Activated CD8-positive, alpha-beta T cell treated with anti-CD3 and anti-CD28 coated beads, Interleukin-2, amount 10 ng/mL, durations not matched to agents 7 days and 5 days (primary cell): ENCODE results near the gene PAM. TPM values are rescaled to one million over a fixed set of nuclear protein-coding genes. Genes with fewer than 3 reads are reported as not detected.

Experiments used
- ATAC-seq: fragments of 150-1000 bp; cut with Tn5 transposase; one replicate; pipeline ENCODE4 v1.10.0; 2021; ENCODE audit warnings: moderate library complexity
- CTCF ChIA-PET: fragments of 350-600 bp; sonication (Branson Sonifier 250); formaldehyde crosslinking; loops from one replicate; lab custom pipeline; 2021; ENCODE audit warnings: antibody characterized with exemption; lab: Charles Lee
- POLR2A ChIA-PET: fragments of 350-600 bp; sonication (Branson Sonifier 250); formaldehyde crosslinking; loops from one replicate; lab custom pipeline; 2021; ENCODE audit warnings: antibody characterized with exemption; lab: Charles Lee
- DNase-seq: peaks from one replicate; pipeline ENCODE4 v3.0.0-alpha.2; 2020
- H3K27ac Mint-ChIP-seq: one replicate; pipeline ENCODE4 v1.8.0; 2021; ENCODE audit warnings: mild to moderate bottlenecking, mixed read lengths
- H3K27me3 Mint-ChIP-seq: one replicate; pipeline ENCODE4 v1.8.0; 2021; ENCODE audit warnings: low read depth, mixed read lengths
- H3K36me3 Mint-ChIP-seq: one replicate; pipeline ENCODE4 v1.8.0; 2021; ENCODE audit warnings: low read depth, mixed read lengths
- H3K4me1 Mint-ChIP-seq: one replicate; pipeline ENCODE4 v1.8.0; 2021; ENCODE audit warnings: low read depth, mixed read lengths
- H3K4me3 Mint-ChIP-seq: one replicate; pipeline ENCODE4 v1.8.0; 2021; ENCODE audit warnings: mild to moderate bottlenecking, mixed read lengths
- H3K9me3 Mint-ChIP-seq: one replicate; pipeline ENCODE4 v1.8.0; 2022; ENCODE audit warnings: mixed read lengths; ENCODE audit not compliant: insufficient read depth
- total RNA-seq, 2 experiments: library from RNA; stranded (reverse); gene quantifications; one replicate each; pipeline ENCODE4 v1.2.3, GENCODE V29; 2021

PAM gene
- total RNA-seq, 2 experiments from 2014 or later = 16.1 to 16.3 TPM

GRCh38 chr5:102843997-102844396 lies 88.9 kb downstream of the PAM start:
- Mint-ChIP-seq H3K36me3 (peaks cover 2% of the 10 kb centered on the region), H3K9me3 (no peaks in the 10 kb centered on the region), H3K27me3 (no peaks in the 10 kb centered on the region), H3K27ac (no peak overlapping the region), H3K4me1 (no peaks in the 10 kb centered on the region), H3K4me3 (no peak overlapping the region)
- ATAC-seq (no peak), DNase-seq (no peak)
- ChIA-PET POLR2A (interaction anchor here (0.6 kb wide), 1 partner anchor 202 kb away, joined by 3 read pairs; no protein-coding TSS in a partner anchor), CTCF (interaction anchor here (0.7 to 2.5 kb wide), 4 partner anchors 11 to 296 kb away, joined by 3 to 8 read pairs (median 4); no protein-coding TSS in a partner anchor)

DNA sequence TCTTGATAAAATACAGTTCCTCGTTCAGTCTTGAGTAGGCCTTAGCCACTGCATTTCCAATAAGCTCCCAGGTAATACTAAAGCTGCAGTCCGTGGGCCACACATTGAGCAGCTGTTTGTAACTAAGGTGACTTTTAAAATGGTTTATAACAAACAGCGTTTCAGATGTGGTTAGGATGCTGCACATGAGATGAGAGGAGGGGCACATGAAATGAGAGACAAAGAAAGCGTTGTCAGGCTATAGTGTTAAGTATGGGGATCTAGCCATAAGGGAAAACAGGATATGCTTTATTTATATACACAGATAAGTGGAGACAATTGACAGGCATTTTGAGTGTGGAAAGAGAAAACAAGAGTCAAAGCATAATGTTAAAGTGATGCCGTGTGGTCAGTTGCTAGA lies 89.9 kb downstream of the PAM start:
- ChIA-PET CTCF (interaction anchor here (1.3 to 2.5 kb wide), 3 partner anchors 8 to 21 kb away, joined by 3 to 8 read pairs (median 4); no protein-coding TSS in a partner anchor), POLR2A (interaction anchor here (1.0 kb wide), 1 partner anchor 12 kb away, joined by 3 read pairs; no protein-coding TSS in a partner anchor)
- Mint-ChIP-seq H3K9me3 (no peaks in the 10 kb centered on the region), H3K27ac (no peak overlapping the region), H3K36me3 (peaks cover 2% of the 10 kb centered on the region), H3K4me3 (no peak overlapping the region), H3K4me1 (no peaks in the 10 kb centered on the region), H3K27me3 (no peaks in the 10 kb centered on the region)
- ATAC-seq = no peak
- DNase-seq = no peak

DNA sequence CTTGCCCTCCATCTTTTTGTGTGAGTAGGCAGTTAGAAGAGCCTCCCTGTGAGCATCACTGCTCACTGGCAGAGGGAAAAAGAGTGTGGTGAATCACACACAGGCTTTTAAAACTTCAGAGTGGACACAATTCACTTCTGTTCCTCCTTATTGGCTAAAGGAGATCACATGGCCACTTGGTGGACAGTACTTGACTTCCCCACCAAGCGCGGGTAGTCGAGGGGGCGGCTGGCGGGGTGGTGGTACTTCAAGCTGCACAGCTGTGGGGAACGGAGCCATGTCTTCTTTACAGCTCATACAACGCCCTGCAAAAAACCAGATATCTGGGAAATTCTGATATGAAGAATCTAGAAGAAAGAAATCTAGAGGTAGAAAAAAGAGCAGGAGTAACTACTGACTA lies 95.4 kb downstream of the PAM start:
- no peak for DNase-seq

GRCh38 chr5:102853680-102854079 lies 98.6 kb downstream of the PAM start:
- H3K36me3 Mint-ChIP-seq = no peaks in the 10 kb centered on the region
- ATAC-seq (no peak), DNase-seq (no peak)
- no peaks in the 10 kb centered on the region for H3K9me3 Mint-ChIP-seq
- H3K27ac Mint-ChIP-seq = no peak overlapping the region
- no peak overlapping the region for H3K4me3 Mint-ChIP-seq
- H3K27me3 Mint-ChIP-seq = no peaks in the 10 kb centered on the region
- POLR2A ChIA-PET = no interaction called here
- H3K4me1 Mint-ChIP-seq = peaks cover 17% of the 10 kb centered on the region
- CTCF ChIA-PET = interaction anchor here (0.9 to 1.6 kb wide), 2 partner anchors 10 to 75 kb away, joined by 3 to 8 read pairs; no protein-coding TSS in a partner anchor

More for the DNA sequence above, 95.4 kb downstream of the PAM start:
- Mint-ChIP-seq H3K27me3 (no peaks in the 10 kb centered on the region), H3K9me3 (no peaks in the 10 kb centered on the region), H3K36me3 (peaks cover 2% of the 10 kb centered on the region), H3K27ac (no peak overlapping the region), H3K4me1 (peaks cover 9% of the 10 kb centered on the region), H3K4me3 (no peak overlapping the region)
- ATAC-seq = no peak
- ChIA-PET CTCF (no interaction called here), POLR2A (no interaction called here)

DNA sequence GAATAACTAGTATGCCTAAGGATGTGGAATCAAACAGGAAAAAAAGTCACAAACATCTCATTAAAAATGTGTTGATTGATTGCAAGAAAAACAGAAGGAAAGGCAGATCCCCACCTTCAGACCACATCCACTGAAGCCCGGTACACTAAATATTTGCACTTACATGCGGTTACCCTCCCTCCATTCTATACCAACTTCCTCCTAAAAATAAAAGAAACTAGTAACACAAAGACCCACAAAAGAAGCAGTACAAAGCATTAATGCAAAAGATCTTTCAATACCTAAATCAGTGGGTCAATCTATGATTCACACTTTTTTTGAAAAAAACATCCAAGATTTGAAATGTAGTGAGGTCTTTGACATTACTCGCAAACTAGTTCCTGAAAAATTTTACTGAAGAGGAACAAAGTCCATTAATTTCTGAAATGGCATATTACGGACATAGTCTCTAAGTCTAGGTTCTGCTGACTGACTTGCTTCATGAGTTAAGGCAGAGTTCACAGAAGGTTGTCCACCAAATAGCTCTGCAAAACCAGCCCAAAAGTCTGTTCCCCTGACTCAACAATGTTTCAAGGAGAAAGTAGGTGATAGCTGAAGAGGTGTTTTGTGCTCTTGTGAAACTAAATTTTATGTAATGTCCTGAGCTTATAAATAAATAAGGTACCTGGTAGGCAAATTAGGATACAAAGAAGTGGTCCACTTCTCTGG lies 100.7 kb downstream of the PAM start:
- Mint-ChIP-seq H3K27ac (peak overlapping the region; percentile 27), H3K27me3 (no peaks in the 10 kb centered on the region), H3K4me1 (peaks cover 17% of the 10 kb centered on the region), H3K36me3 (no peaks in the 10 kb centered on the region), H3K4me3 (peak overlapping the region; percentile 5), H3K9me3 (no peaks in the 10 kb centered on the region)
- CTCF ChIA-PET = no interaction called here
- no peak for ATAC-seq
- DNase-seq = no peak
- POLR2A ChIA-PET = no interaction called here

DNA sequence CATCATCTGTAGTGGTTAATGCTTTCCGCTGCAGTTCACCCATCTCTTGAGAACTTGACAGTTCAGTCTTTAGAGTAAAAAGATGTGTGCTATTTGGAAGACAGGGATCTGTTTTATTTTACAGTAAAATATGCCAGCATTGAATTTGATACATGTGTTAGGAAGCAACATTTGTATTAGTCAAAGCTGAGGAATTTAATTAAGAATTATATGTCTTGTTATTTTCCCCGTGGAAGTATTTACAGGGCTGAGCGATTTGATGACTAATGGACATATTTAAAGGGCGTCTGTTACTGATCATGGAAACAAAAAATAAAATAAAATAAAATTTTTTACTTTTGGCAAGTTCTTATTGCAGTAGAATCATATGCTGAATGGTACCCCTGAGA lies 101.3 kb downstream of the PAM start:
- Mint-ChIP-seq H3K9me3 (no peaks in the 10 kb centered on the region), H3K27ac (no peak overlapping the region), H3K4me1 (peaks cover 17% of the 10 kb centered on the region), H3K4me3 (no peak overlapping the region), H3K36me3 (no peaks in the 10 kb centered on the region), H3K27me3 (no peaks in the 10 kb centered on the region)
- no peak for DNase-seq
- ChIA-PET CTCF (no interaction called here), POLR2A (no interaction called here)
- ATAC-seq = no peak

GRCh38 chr5:102857076-102857818 lies 102.1 kb downstream of the PAM start:
- POLR2A ChIA-PET = interaction anchor here (1.0 kb wide), 1 partner anchor 12 kb away, joined by 3 read pairs; no protein-coding TSS in a partner anchor
- no peak for DNase-seq
- H3K27me3 Mint-ChIP-seq = no peaks in the 10 kb centered on the region

GRCh38 chr5:102858221-102858620 lies 103.1 kb downstream of the PAM start:
- DNase-seq (no peak), ATAC-seq (no peak)
- peaks cover 17% of the 10 kb centered on the region for H3K4me1 Mint-ChIP-seq
- no peaks in the 10 kb centered on the region for H3K36me3 Mint-ChIP-seq
- ChIA-PET POLR2A (no interaction called here), CTCF (interaction anchor here (1.0 to 1.4 kb wide), 3 partner anchors 76 to 114 kb away, joined by 3 to 7 read pairs (median 5); no protein-coding TSS in a partner anchor)
- H3K4me3 Mint-ChIP-seq = no peak overlapping the region
- no peak overlapping the region for H3K27ac Mint-ChIP-seq
- H3K27me3 Mint-ChIP-seq = peaks cover 1% of the 10 kb centered on the region
- no peaks in the 10 kb centered on the region for H3K9me3 Mint-ChIP-seq

More at GRCh38 chr5:102857076-102857818, 102.1 kb downstream of the PAM start:
- Mint-ChIP-seq H3K9me3 (no peaks in the 10 kb centered on the region), H3K36me3 (no peaks in the 10 kb centered on the region), H3K27ac (no peak overlapping the region), H3K4me1 (peaks cover 17% of the 10 kb centered on the region), H3K4me3 (no peak overlapping the region)
- CTCF ChIA-PET = interaction anchor here (1.0 to 1.4 kb wide), 4 partner anchors 66 to 115 kb away, joined by 3 to 7 read pairs (median 4); no protein-coding TSS in a partner anchor
- ATAC-seq = no peak

GRCh38 chr5:102858808-102859207 lies 103.7 kb downstream of the PAM start:
- Mint-ChIP-seq H3K4me3 (no peak overlapping the region), H3K9me3 (no peaks in the 10 kb centered on the region), H3K36me3 (no peaks in the 10 kb centered on the region), H3K27ac (no peak overlapping the region), H3K27me3 (peaks cover 2% of the 10 kb centered on the region), H3K4me1 (peaks cover 17% of the 10 kb centered on the region)
- ATAC-seq (no peak), DNase-seq (no peak)
- CTCF ChIA-PET = no interaction called here
- POLR2A ChIA-PET = no interaction called here

DNA sequence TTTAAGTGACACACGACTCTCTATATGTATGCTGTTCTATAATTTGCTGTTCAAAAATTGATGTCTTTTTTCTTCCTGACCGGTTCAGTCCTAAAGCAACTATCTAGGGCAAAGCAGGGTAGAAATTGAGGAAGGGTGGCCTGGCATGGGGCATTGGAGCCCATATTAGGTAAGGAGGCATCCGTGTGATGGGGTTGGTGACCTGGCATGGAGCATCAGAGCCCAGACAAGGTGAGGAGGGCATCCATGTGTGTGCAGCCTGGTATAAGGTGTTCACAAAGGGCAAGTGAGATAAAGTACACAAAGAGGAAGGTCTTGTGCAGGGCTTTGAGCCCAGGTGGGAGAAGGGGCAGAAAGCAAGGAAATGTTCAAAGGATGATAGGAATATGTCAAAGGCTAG lies 104.9 kb downstream of the PAM start:
- ATAC-seq (no peak), DNase-seq (no peak)
- peaks cover 15% of the 10 kb centered on the region for H3K4me1 Mint-ChIP-seq
- H3K4me3 Mint-ChIP-seq = no peak overlapping the region
- peaks cover 4% of the 10 kb centered on the region for H3K27me3 Mint-ChIP-seq
- ChIA-PET CTCF (interaction anchor here (0.6 kb wide), 1 partner anchor 17 kb away, joined by 3 read pairs; no protein-coding TSS in a partner anchor), POLR2A (interaction anchor here (0.5 kb wide), 1 partner anchor 112 kb away, joined by 3 read pairs; no protein-coding TSS in a partner anchor)
- H3K36me3 Mint-ChIP-seq = no peaks in the 10 kb centered on the region
- no peak overlapping the region for H3K27ac Mint-ChIP-seq
- H3K9me3 Mint-ChIP-seq = no peaks in the 10 kb centered on the region

- CTCF ChIA-PET = no interaction called here
- H3K27me3 Mint-ChIP-seq = peaks cover 16% of the 10 kb centered on the region
- DNase-seq (no peak), ATAC-seq (no peak)
- H3K27ac Mint-ChIP-seq = no peak overlapping the region
- H3K4me3 Mint-ChIP-seq = no peak overlapping the region
- no peaks in the 10 kb centered on the region for H3K9me3 Mint-ChIP-seq
- peaks cover 15% of the 10 kb centered on the region for H3K4me1 Mint-ChIP-seq
- POLR2A ChIA-PET = interaction anchor here (0.6 kb wide), 1 partner anchor 105 kb away, joined by 3 read pairs; no protein-coding TSS in a partner anchor
- H3K36me3 Mint-ChIP-seq = peaks cover 2% of the 10 kb centered on the region
Observed at GRCh38 chr5:102863058-102863457, 108.0 kb downstream of the PAM start.
